ENCODE data around the gene PITX3. TPM values are rescaled to one million over a fixed set of nuclear protein-coding genes. Genes with fewer than 3 reads are reported as not detected.
"Not testable (repeated sequence)": the region's sequence is repeated elsewhere in the genome, so short reads cannot be mapped to it uniquely, and the experiment has no call there.

The PITX3 gene
- total and polyA plus RNA-seq, 4 donors, result not detected

DNA sequence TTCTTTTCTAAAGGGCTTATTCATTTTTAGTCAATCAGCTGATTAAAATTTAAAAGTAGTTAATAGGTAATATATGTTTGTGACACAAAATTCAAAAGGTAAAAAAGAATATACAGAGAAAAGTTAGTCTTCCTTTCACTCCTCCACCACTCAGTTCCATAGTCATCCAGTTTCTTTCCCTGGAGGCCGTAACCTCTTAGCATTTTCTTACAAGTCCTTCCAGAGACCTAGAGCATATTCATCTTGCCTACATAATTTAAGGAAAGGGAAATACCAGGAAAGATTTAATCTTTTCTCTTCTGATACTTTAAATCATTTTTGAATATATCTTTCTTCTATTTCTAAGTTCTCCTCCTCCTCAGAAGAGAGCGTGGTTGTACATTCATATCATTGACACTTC lies 14.1 kb upstream of the PITX3 start:
- H3K27ac ChIP-seq (ENCODE audit: low read depth in 1 of 2, low read length in 2 of 2), result no peak overlapping the region
- DNase-seq (ENCODE audit: low spot score), result no peak
- no peaks in the 10 kb centered on the region for H3K27me3 ChIP-seq (ENCODE audit: control insufficient read depth in 4 of 4, insufficient read depth in 4 of 4, low read length in 3 of 4)
- 98% methylated on average over 2 of the region's 2 CpGs for WGBS
- H3K9ac ChIP-seq (ENCODE audit: low read depth in 1 of 2, low read length in 2 of 2), result no peak overlapping the region
- H3K4me1 ChIP-seq (ENCODE audit: control insufficient read depth in 4 of 4, insufficient read depth in 4 of 4, low read length in 3 of 4), result no peaks in the 10 kb centered on the region
- TF ChIP-seq, protein P1, sequence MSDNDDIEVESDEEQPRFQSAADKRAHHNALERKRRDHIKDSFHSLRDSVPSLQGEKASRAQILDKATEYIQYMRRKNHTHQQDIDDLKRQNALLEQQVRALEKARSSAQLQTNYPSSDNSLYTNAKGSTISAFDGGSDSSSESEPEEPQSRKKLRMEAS (IDR thresholded peaks at IDR 0.05), result no peak
- TF ChIP-seq TAF1 (conservative IDR thresholded peaks at IDR 0.05), result no peak
- TF ChIP-seq YY1 (IDR thresholded peaks at IDR 0.05), result no peak
- no peak for TF ChIP-seq ATF3 (IDR thresholded peaks at IDR 0.05)
- TF ChIP-seq, protein P2, sequence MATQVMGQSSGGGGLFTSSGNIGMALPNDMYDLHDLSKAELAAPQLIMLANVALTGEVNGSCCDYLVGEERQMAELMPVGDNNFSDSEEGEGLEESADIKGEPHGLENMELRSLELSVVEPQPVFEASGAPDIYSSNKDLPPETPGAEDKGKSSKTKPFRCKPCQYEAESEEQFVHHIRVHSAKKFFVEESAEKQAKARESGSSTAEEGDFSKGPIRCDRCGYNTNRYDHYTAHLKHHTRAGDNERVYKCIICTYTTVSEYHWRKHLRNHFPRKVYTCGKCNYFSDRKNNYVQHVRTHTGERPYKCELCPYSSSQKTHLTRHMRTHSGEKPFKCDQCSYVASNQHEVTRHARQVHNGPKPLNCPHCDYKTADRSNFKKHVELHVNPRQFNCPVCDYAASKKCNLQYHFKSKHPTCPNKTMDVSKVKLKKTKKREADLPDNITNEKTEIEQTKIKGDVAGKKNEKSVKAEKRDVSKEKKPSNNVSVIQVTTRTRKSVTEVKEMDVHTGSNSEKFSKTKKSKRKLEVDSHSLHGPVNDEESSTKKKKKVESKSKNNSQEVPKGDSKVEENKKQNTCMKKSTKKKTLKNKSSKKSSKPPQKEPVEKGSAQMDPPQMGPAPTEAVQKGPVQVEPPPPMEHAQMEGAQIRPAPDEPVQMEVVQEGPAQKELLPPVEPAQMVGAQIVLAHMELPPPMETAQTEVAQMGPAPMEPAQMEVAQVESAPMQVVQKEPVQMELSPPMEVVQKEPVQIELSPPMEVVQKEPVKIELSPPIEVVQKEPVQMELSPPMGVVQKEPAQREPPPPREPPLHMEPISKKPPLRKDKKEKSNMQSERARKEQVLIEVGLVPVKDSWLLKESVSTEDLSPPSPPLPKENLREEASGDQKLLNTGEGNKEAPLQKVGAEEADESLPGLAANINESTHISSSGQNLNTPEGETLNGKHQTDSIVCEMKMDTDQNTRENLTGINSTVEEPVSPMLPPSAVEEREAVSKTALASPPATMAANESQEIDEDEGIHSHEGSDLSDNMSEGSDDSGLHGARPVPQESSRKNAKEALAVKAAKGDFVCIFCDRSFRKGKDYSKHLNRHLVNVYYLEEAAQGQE (IDR thresholded peaks at IDR 0.05), result no peak
- no peak for TF ChIP-seq FOXA2 (IDR thresholded peaks at IDR 0.05)
- no peak for TF ChIP-seq SP1 (IDR thresholded peaks at IDR 0.05)
- no peak for TF ChIP-seq HNF4G (IDR thresholded peaks at IDR 0.05)
- no peak for TF ChIP-seq RXRA (IDR thresholded peaks at IDR 0.05)
- no peak for TF ChIP-seq JUND (IDR thresholded peaks at IDR 0.05)
- no peak for TF ChIP-seq EGR1 (IDR thresholded peaks at IDR 0.05; ENCODE audit: low read depth in 2 of 2)
- TF ChIP-seq GABPA (IDR thresholded peaks at IDR 0.05 in 1 of 2, conservative IDR thresholded peaks at IDR 0.05 in 1 of 2), result no peak
- no peak for TF ChIP-seq ZBTB33 (IDR thresholded peaks at IDR 0.05)
- H3K36me3 ChIP-seq (ENCODE audit: control insufficient read depth in 4 of 4, insufficient read depth in 3 of 4, low read depth in 1 of 4, low read length in 3 of 4), result peaks cover 0 to 13% (median 6%) of the 10 kb centered on the region in 4 donors
- no peak overlapping the region for H3K4me3 ChIP-seq (ENCODE audit: low read depth in 1 of 3, low read length in 3 of 3)
- H3K9me3 ChIP-seq (ENCODE audit: control insufficient read depth in 4 of 4, low read length in 3 of 4), result no peaks in the 10 kb centered on the region

DNA sequence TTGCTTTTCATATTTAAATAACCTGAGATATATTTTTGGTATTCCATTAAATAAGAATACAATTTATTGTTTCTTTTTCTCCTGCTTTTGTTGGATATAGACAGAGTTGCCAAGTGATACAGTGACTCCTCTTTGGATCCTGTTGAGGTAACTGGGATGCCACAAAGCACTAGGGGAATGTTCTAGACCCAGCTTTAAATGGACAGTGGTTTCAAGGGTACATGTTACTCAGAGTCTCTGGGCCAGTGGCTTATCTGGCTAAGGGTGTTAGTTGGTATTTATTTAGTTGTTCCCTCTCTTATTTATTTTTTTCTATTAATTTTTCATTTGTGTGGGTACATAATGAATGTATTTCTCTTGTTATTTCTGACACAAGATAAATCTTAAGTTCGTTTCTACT lies 13.1 kb upstream of the PITX3 start:
- no peak for TF ChIP-seq ATF3 (IDR thresholded peaks at IDR 0.05)
- TF ChIP-seq NR2F2 (IDR thresholded peaks at IDR 0.05), result no peak
- TF ChIP-seq, protein P1 (IDR thresholded peaks at IDR 0.05), result no peak
- TF ChIP-seq HNF4A (conservative IDR thresholded peaks at IDR 0.05), result no peak
- Histone ChIP-seq H3K36me3 (ENCODE audit: control insufficient read depth in 4 of 4, insufficient read depth in 3 of 4, low read depth in 1 of 4, low read length in 3 of 4) (peaks cover 0 to 4% (median 2%) of the 10 kb centered on the region in 4 donors), H3K9me3 (ENCODE audit: control insufficient read depth in 4 of 4, low read length in 3 of 4) (no peaks in the 10 kb centered on the region), H3K27ac (ENCODE audit: low read depth in 1 of 2, low read length in 2 of 2) (no peak overlapping the region), H3K9ac (ENCODE audit: low read depth in 1 of 2, low read length in 2 of 2) (no peak overlapping the region), H3K4me1 (ENCODE audit: control insufficient read depth in 4 of 4, insufficient read depth in 4 of 4, low read length in 3 of 4) (peaks cover 0 to under 1% (median 0%) of the 10 kb centered on the region in 4 donors), H3K27me3 (ENCODE audit: control insufficient read depth in 4 of 4, insufficient read depth in 4 of 4, low read length in 3 of 4) (no peaks in the 10 kb centered on the region), H3K4me3 (ENCODE audit: low read depth in 1 of 3, low read length in 3 of 3) (no peak overlapping the region)
- no peak for DNase-seq (ENCODE audit: low spot score)
- WGBS, result 81% methylated on average over 1 of the region's 1 CpG

- H3K9ac ChIP-seq (ENCODE audit: low read depth in 1 of 2, low read length in 2 of 2); H3K36me3 ChIP-seq (ENCODE audit: control insufficient read depth in 4 of 4, insufficient read depth in 3 of 4, low read depth in 1 of 4, low read length in 3 of 4); H3K27ac ChIP-seq (ENCODE audit: low read depth in 1 of 2, low read length in 2 of 2); H3K27me3 ChIP-seq (ENCODE audit: control insufficient read depth in 4 of 4, insufficient read depth in 4 of 4, low read length in 3 of 4); H3K4me3 ChIP-seq (ENCODE audit: low read depth in 1 of 3, low read length in 3 of 3); H3K9me3 ChIP-seq (ENCODE audit: control insufficient read depth in 4 of 4, low read length in 3 of 4); DNase-seq (ENCODE audit: low spot score): not testable (repeated sequence)
- H3K4me1 ChIP-seq (ENCODE audit: control insufficient read depth in 4 of 4, insufficient read depth in 4 of 4, low read length in 3 of 4), result peaks cover 4 to 13% (median 11%) of the 10 kb centered on the region in 4 donors
- WGBS, result 95% methylated on average over 3 of the region's 3 CpGs
Observed at GRCh38 chr10:102252508-102252907, 11.2 kb upstream of the PITX3 start.

All from liver (tissue), 9 donors.